Iris pigment epithelial cell (primary cell): Measurements from ENCODE around the gene F8.
"Not testable (repeated sequence)": the region's sequence is repeated elsewhere in the genome, so short reads cannot be mapped to it uniquely, and the experiment has no call there.

Experiments used
- DNase-seq: peaks from one replicate; pipeline ENCODE4 v3.0.0-alpha.2; 2011; ENCODE audit warnings: low read depth

The F8 gene

GRCh38 chrX:154986826-154987575, 35.5 kb downstream of the F8 start:
- no peak for DNase-seq

GRCh38 chrX:154981116-154981411, 41.5 kb downstream of the F8 start:
- DNase-seq: no peak

- DNase-seq: peak; percentile 46
Measured at GRCh38 chrX:154980330-154981115, 42.0 kb downstream of the F8 start.

- no peak for DNase-seq
Measured at GRCh38 chrX:154979629-154980028, 42.9 kb downstream of the F8 start.

GRCh38 chrX:154968353-154968752, 54.2 kb downstream of the F8 start:
- DNase-seq: no peak

GRCh38 chrX:154967603-154968002, 54.9 kb downstream of the F8 start:
- DNase-seq: peak; percentile 26

GRCh38 chrX:154961947-154962346, 60.6 kb downstream of the F8 start:
- DNase-seq: no peak

- not testable (repeated sequence) for DNase-seq
Measured at GRCh38 chrX:154955799-154956198, 66.7 kb downstream of the F8 start.

- DNase-seq: not testable (repeated sequence)
Measured at GRCh38 chrX:154939265-154939664, 83.3 kb downstream of the F8 start.

GRCh38 chrX:154924771-154925170, 97.8 kb downstream of the F8 start:
- not testable (repeated sequence) for DNase-seq

- DNase-seq: peak; percentile 73
Measured at GRCh38 chrX:154918060-154918483, 104.5 kb downstream of the F8 start.

- DNase-seq: no peak
Measured at GRCh38 chrX:154914052-154914451, 108.5 kb downstream of the F8 start.

- not testable (repeated sequence) for DNase-seq
Measured at GRCh38 chrX:154910528-154910927, 112.0 kb downstream of the F8 start.

- DNase-seq: not testable (repeated sequence)
Measured at GRCh38 chrX:154910048-154910447, 112.5 kb downstream of the F8 start.

- no peak for DNase-seq
Measured at GRCh38 chrX:154908821-154909220, 113.7 kb downstream of the F8 start.

- no peak for DNase-seq
Measured at GRCh38 chrX:154902408-154902807, 120.1 kb downstream of the F8 start.

GRCh38 chrX:154900323-154900722, 122.2 kb downstream of the F8 start:
- DNase-seq: no peak

- no peak for DNase-seq
Measured at GRCh38 chrX:154892296-154892695, 130.2 kb downstream of the F8 start.

GRCh38 chrX:154890990-154891639, 131.4 kb downstream of the F8 start:
- DNase-seq: no peak

- DNase-seq: not testable (repeated sequence)
Measured at GRCh38 chrX:154886789-154887221, 135.7 kb downstream of the F8 start.

GRCh38 chrX:154886069-154886788, 136.3 kb downstream of the F8 start, which contains the start of gene F8A1:
TSS of gene F8A1 (plus strand) at chrX:154886355. CDS start at chrX:154886375, 20 bp downstream.
- not testable (repeated sequence) for DNase-seq

- not testable (repeated sequence) for DNase-seq
Measured at GRCh38 chrX:154885549-154885948, 137.0 kb downstream of the F8 start.
